H1 (cell line): ENCODE results near the gene ST8SIA5.

Experiments used
- CBX8 ChIP-seq: fragments of 300-800, 300-1000 bp; sonication (generic); IDR thresholded peaks from 2 replicates; pipeline ENCODE4 v1.7.1; 2016; ENCODE audit warnings: low read depth, low read length, borderline replicate concordance
- CEBPB ChIP-seq: IDR thresholded peaks from 2 replicates; pipeline ENCODE4 v1.6.1; 2012; ENCODE audit warnings: low read depth, low read length
- CTBP2 ChIP-seq: IDR thresholded peaks from 2 replicates; pipeline ENCODE4 v1.7.0; 2011; ENCODE audit warnings: borderline replicate concordance, mild to moderate bottlenecking, moderate library complexity, mixed read lengths, low read length; ENCODE audit not compliant: insufficient read depth, insufficient read length
- EGR1 ChIP-seq: IDR thresholded peaks from 2 replicates; pipeline ENCODE4 v1.6.1; 2011; ENCODE audit warnings: low read depth, low read length, borderline replicate concordance
- EZH2 ChIP-seq: fragments of 200-600 bp; sonication (generic); IDR thresholded peaks from 2 replicates; pipeline ENCODE4 v1.7.1; 2012; ENCODE audit warnings: low read depth, mild to moderate bottlenecking, moderate library complexity, low read length, inconsistent platforms; ENCODE audit not compliant: severe bottlenecking
- GABPA ChIP-seq: IDR thresholded peaks from 2 replicates; pipeline ENCODE4 v1.6.1; 2011; ENCODE audit warnings: mild to moderate bottlenecking, low read length, moderate library complexity, borderline replicate concordance; ENCODE audit not compliant: insufficient read depth
- HDAC2 ChIP-seq, 2 experiments: fragments of 300-600 bp in 1 of 2; sonication (generic) in 1 of 2; IDR thresholded peaks; 2 replicates each; pipeline ENCODE4 v1.6.1; 2011 to 2012; ENCODE audit warnings: low read depth in 2 of 2, low read length in 2 of 2, mild to moderate bottlenecking in 2 of 2, moderate library complexity in 2 of 2, borderline replicate concordance in 1 of 2, inconsistent platforms in 1 of 2
- KDM1A ChIP-seq: fragments of 200-600, 300-600 bp; sonication (generic); IDR thresholded peaks from 2 replicates; pipeline ENCODE4 v1.7.1; 2016; ENCODE audit warnings: mild to moderate bottlenecking, low read length, borderline replicate concordance
- RXRA ChIP-seq: IDR thresholded peaks from 2 replicates; pipeline ENCODE4 v1.6.1; 2011; ENCODE audit warnings: low read depth, mild to moderate bottlenecking, low read length, moderate library complexity; ENCODE audit not compliant: insufficient read depth
- TAF1 ChIP-seq: IDR thresholded peaks from 2 replicates; pipeline ENCODE4 v1.6.1; 2011; ENCODE audit warnings: mild to moderate bottlenecking, low read depth, low read length
- TF ChIP-seq, protein P1 (sequence below), 3 experiments: IDR thresholded peaks; 1 replicate in 2 of 3; 2 replicates in 1 of 3; pipeline versions ENCODE4 v1.5.1 to v1.6.1; 2011; ENCODE audit warnings: low read length in 3 of 3, mild to moderate bottlenecking in 3 of 3, inconsistent platforms in 2 of 3, low read depth in 1 of 3, moderate library complexity in 1 of 3; ENCODE audit not compliant: insufficient read depth in 1 of 3; ENCODE audit errors: control extremely low read depth in 1 of 3
- TF ChIP-seq, protein P2 (sequence below): IDR thresholded peaks from 2 replicates; pipeline ENCODE4 v1.6.1; 2012; ENCODE audit warnings: inconsistent platforms

DNA sequence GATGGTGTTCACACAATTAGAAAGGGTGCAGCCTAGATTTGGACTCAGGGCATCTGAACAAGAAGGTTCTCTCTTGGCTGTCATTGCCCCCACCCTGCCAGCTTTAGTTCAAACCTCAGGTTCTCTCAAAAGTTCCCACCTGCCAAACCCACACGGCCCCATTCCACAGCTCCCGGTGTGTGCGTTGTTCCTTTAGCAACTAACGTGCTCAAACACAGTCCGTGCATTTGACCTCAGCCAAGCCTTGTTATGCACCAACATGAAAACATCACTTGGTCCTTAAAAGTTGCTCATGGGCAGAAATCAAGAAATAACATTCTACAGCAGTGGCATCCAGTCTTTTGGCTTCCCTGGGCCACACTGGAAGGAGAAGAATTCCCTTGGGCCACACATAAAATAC is 131.8 kb downstream of the ST8SIA5 start:
- TF ChIP-seq TAF1 = no peak
- TF ChIP-seq EGR1 = no peak
- TF ChIP-seq, protein P1, sequence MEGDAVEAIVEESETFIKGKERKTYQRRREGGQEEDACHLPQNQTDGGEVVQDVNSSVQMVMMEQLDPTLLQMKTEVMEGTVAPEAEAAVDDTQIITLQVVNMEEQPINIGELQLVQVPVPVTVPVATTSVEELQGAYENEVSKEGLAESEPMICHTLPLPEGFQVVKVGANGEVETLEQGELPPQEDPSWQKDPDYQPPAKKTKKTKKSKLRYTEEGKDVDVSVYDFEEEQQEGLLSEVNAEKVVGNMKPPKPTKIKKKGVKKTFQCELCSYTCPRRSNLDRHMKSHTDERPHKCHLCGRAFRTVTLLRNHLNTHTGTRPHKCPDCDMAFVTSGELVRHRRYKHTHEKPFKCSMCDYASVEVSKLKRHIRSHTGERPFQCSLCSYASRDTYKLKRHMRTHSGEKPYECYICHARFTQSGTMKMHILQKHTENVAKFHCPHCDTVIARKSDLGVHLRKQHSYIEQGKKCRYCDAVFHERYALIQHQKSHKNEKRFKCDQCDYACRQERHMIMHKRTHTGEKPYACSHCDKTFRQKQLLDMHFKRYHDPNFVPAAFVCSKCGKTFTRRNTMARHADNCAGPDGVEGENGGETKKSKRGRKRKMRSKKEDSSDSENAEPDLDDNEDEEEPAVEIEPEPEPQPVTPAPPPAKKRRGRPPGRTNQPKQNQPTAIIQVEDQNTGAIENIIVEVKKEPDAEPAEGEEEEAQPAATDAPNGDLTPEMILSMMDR (IDR thresholded peaks at IDR 0.05; ENCODE audit: control extremely low read depth in 1 of 3, insufficient read depth in 1 of 3, low read depth in 1 of 3, low read length in 3 of 3) = no peak
- TF ChIP-seq CEBPB = no peak
- no peak for TF ChIP-seq GABPA
- no peak for TF ChIP-seq CTBP2
- TF ChIP-seq RXRA = no peak
- TF ChIP-seq, protein P2, sequence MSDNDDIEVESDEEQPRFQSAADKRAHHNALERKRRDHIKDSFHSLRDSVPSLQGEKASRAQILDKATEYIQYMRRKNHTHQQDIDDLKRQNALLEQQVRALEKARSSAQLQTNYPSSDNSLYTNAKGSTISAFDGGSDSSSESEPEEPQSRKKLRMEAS = no peak
- TF ChIP-seq KDM1A = no peak
- TF ChIP-seq CBX8 = no peak
- no peak for TF ChIP-seq HDAC2 (IDR thresholded peaks at IDR 0.05; ENCODE audit: borderline replicate concordance in 1 of 2, low read depth in 2 of 2, low read length in 2 of 2)
- no peak for TF ChIP-seq EZH2
